NAMALWA (cell line): ENCODE data around the gene SPDYE18.
A peak's percentile ranks its signal among the peaks of the same experiment; 100 is the strongest.
"Not testable (repeated sequence)": the region's sequence is repeated elsewhere in the genome, so short reads cannot be mapped to it uniquely, and the experiment has no call there.

Source experiments
- DNase-seq: peaks from one replicate; pipeline ENCODE4 v3.0.0-alpha.2; 2015; ENCODE audit warnings: low spot score

Gene SPDYE18, protein sequence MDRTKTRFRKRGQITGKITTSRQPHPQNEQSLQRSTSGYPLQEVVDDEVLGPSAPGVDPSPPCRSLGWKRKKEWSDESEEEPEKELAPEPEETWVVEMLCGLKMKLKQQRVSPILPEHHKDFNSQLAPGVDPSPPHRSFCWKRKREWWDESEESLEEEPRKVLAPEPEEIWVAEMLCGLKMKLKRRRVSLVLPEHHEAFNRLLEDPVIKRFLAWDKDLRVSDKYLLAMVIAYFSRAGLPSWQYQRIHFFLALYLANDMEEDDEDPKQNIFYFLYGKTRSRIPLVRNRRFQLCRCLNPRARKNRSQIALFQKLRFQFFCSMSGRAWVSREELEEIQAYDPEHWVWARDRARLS

DNA sequence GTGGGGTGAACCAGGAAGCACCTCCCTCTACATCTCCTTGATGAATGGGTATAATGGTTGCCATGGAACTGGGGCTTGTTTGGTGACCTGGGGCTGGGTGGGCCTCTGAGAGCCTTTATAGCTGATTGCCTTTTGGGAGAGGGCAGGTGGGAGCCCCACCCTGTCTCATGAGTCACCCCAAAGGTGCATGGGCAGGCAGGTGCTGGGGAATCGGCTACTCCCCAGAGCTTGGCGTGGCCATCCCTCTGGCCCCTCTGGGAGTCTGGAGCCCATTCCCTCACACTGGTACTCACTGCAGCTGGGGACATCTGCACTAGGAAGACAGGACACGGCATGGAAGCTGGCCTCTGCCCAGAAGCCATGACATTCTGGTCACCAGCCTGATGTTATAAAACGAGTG is at the start of gene SPDYE18:
SPDYE18 (minus strand) TSS at position 2 of the 400 bp plus-strand sequence. CDS start 2,046 bp downstream, outside the sequence.
- not testable (repeated sequence) for DNase-seq

DNA sequence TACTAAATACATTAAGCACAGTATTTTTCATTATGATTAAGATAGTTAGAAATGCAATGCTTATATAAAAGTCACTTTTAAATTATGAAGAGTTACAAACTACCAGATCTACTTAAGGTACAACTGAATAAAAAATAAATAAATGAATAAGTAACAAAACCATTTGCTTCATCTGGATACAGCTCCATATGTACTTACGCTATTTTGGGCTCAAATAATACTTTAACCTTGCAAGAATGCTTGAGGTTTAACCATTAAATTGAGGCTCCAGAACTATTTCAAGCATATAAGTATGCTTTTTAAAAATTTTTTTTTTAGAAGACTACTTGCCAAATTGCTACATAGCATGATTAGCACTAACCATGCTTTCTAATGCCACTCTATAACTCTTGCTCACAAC is 46.0 kb upstream of the SPDYE18 start:
- not testable (repeated sequence) for DNase-seq

DNA sequence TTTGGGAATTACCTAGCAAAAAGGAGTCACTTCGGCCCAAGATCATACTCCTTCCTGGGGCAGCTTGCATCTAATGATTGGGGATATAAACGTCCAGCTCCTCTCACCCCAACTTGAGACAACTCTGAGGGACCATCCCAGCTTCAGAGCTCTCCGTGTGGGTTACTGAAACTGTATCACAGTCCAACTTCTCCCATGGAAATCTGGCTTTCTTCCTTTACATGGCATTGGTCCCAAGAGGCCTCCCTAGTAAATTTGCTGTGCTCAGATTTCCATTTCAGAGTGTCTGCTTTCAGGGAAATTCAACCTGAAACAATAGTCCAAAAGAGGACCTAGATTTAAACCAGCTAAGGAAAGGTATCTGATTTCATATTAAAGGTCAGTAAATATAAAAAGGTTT is 45.3 kb upstream of the SPDYE18 start:
- DNase-seq: not testable (repeated sequence)

DNA sequence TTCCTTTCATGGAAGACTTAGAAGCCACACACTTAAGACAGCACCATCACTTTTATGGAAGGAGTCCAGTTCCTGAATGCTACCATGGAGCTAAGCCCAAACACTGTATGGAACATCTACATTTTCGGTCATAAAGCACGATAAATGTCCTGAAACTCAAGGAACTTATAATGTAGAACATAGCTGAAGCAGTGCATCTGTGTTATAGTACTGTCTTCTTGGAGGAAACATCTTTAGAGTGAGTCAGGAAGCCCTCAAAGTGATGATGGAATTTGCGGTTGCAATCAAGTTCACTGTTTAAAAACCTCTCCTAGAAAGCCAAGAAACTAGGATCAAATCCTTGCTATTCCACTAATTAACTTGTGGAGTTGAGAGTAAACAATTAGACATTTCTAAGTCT is 43.5 kb upstream of the SPDYE18 start:
- DNase-seq: not testable (repeated sequence)

DNA sequence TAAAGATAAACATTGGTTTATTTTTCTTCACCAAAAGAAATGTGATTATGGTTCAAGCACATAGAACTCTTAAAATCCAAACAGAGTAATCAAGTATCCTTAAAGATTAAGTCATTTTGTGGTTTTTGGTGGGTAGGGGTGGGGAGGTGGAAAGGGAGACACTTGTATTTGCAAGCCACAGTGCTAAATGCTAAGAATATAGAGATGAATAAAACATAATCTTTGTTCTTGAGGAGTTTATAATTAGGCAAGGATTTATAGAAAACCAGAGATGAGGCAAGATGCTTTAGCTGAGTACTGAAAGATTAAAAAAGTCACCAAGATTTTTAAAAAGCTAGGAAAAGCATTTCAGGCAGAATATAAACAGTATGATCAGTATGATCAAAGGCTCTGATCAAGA is 40.3 kb upstream of the SPDYE18 start:
- DNase-seq: not testable (repeated sequence)

DNA sequence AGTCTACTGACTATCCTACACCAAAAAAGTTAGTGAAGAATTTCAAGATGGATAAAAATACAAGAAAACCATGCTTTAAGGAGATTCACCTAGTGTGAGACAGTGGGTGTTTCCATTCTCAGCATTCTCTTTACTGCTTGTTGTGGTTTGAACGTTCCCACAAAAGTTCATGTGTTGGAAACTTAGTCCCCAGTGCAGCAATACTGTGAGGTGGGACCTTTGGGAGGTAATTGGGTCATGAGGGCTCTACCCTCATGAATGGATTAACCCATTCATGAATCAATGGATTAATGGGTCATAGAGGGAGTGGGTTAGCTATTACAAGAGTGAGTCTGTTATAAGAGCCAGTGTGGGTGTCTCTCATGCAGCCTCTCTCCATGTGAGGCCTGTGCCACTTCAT is 38.8 kb upstream of the SPDYE18 start:
- not testable (repeated sequence) for DNase-seq

DNA sequence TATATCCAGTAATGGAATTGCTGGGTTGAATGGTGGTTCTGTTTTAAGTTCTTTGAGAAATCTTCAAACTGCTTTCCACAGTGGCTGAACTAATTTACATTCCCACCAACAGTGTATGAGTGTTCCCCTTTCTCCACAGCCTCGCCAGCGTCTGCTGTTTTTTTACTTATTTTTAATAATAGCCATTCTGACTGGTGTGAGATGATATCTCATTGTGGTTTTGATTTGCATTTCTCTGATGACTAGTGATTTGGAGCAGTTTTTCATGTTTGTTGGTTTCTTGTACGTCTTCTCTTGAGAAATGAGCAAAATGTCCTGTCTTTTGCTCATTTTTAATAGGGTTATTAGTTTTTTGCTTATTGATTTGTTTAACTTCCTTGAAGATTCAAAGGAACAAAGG is 38.1 kb upstream of the SPDYE18 start:
- DNase-seq: peak; percentile 18

DNA sequence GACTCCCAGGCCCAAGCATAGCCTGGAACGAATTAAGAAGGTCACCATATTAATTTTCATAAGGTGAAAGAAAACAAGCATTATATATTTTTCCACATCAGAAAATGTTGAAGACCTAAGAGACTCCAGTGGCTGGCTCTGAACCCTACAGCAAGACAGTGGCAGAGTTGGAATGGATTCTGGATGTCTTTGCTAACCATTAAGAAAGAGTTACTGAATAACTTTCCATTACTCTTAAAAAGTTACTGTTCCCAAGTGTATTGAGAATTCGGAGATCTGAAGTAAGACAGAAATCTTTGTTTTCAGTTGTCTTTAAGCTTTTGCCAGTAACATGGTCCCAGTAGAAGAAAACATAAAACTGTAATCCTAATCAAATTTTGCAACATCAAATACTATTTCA is 29.9 kb upstream of the SPDYE18 start:
- DNase-seq: not testable (repeated sequence)

DNA sequence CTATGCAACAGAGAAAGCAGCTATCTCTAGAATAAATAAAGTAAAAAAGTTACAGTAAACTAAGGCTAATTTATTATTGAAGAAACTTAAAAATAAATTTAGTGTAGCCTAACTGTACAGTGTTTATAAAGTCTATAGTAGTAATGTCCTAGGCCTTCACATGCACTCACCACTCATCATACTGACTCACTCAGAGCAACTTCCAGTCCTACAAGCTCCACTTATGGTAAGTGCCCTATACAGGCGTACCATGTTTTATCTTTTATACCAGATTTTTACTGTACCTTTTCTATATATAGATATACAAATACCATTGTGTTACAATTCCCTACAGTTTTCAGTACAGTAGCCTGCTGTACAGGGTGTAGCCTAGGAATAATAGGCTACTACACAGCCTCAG is 19.8 kb upstream of the SPDYE18 start:
- not testable (repeated sequence) for DNase-seq

DNA sequence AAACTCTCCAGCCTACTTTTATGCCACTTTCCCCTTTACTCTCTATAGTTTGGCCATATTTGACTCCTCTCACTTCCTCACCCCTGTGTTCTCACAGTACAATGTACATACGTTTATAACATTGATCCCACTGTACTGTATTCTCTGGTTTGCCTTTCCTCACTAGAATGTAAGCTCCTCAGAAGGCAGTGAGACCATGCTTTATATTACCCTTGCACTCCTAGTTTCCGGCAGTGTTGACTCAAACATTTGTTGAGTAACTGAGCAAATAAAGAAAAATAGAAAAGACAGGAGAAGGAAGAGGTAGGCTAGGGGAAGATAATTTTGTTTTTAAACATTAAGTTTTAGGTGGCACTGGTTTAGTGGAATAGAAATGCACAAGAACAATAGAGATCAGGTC is 17.9 kb upstream of the SPDYE18 start:
- not testable (repeated sequence) for DNase-seq

DNA sequence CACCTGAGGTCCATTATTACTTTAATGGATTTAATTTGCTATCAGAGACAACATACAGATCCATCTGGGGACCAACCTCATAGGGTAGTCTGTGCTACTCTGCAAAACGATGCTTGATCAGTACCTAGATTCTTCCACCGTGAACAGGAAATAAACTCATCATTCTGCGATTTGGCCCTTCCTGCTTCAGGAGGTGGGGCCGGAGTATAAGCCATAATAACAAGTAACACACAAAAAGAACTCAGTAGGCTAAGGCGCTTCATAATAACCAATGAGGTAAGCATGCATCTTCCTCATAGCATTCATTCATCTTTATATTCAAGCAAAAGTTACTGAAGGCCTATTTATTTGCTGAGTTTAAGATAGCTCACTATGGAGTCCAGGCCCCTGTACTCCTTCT is 17.3 kb upstream of the SPDYE18 start:
- not testable (repeated sequence) for DNase-seq

DNA sequence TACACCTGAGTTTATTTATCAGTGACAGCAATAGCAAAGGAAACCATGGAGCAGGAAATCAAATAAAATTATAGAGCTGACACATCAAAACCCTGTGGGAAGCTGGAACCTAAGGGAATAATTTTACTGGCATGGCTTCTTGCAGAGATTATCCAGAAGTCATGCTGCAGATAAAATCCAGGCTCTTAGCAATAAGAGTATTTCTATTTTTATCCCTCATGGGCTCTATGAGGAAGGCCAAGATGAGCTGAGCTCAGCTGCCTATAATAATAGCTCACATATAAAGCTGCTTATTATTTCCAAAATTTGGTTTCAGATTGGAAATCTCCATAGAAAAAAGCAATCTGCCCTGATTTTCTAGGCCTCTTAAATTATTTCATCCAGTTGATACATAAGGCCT is 16.8 kb upstream of the SPDYE18 start:
- DNase-seq: not testable (repeated sequence)

DNA sequence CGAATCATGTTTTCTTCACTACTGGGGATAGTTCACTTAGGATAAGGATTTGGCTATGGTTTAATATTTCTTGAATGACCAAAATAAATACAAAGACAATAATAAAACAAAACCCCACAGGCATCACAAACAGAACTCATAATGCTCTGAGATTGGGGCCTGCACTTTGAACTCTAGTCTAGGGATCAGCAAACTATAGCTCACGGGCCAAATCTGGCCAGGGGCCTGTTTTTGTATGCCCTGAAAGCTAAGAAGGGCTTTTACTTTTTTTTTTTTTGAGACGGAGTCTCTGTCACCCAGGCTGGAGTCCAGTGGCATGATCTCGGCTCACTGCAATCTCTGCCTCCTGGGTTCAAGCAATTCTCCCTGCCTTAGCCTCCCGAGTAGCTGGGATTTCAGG is 14.7 kb upstream of the SPDYE18 start:
- not testable (repeated sequence) for DNase-seq

DNA sequence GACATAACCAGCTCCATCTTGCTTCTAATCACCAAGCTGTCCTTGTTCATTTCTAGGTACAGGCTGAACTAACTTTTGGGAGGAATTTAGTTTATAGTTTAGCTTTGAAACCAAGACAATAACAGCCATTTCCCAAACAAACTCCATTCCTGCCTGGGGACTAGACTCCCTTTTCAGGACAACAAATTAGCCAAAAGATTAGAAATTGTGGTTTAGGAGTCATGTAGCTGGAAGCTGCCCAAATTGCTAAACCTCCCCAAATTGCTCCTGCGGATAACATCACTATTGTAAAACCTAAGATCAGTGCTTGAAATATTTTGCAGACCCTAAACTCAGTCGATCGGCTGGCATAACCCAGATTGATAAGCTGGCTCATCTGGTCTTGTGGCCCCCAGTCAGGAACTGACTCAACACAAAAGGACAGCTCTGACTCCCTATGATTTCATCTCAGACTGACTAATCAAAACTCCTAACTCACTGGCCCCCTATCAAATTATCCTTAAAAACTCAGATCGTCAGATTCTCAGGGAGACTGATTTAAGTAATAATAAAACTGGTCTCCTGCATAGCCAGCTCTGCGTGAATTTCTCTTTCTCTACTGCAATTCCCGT is 12.5 kb upstream of the SPDYE18 start:
- not testable (repeated sequence) for DNase-seq

DNA sequence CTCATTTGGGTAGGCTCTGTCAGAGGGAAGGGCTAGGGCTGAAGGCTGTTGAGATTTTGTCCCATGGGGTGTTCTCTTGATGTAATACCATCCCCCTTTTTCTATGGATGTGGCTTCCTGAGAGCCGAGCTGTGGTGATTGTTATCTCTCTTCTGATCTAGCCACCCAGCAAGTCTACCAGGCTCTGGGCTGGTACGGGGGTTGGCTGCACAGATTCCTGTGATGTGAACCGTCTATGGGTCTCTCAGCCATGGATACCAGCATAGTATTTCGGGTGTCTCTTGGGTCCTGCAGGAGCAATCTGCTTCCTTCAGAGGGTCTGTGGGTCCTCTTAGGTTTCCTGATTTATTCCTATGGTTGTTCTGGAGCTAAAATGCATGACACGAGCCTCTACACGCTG is 8.8 kb upstream of the SPDYE18 start:
- DNase-seq: not testable (repeated sequence)

DNA sequence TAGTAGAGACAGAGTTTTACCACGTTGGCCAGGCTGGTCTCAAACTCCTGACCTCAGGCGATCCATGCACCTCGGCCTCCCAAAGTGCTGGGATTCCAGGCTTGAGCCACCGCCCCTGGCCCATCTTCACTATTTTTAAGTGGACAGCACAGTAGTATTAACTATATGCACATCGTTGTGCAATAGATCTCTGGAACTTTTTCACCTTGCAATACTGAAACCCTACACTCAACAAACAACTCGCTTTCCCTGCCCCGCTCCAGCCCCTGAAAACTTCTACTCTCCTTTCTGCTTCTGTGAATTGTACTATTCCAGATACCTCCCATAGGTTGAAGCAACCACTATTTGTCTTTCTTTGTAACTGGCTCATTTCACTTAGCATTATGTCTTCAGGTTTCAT is 3.5 kb upstream of the SPDYE18 start:
- DNase-seq: not testable (repeated sequence)

DNA sequence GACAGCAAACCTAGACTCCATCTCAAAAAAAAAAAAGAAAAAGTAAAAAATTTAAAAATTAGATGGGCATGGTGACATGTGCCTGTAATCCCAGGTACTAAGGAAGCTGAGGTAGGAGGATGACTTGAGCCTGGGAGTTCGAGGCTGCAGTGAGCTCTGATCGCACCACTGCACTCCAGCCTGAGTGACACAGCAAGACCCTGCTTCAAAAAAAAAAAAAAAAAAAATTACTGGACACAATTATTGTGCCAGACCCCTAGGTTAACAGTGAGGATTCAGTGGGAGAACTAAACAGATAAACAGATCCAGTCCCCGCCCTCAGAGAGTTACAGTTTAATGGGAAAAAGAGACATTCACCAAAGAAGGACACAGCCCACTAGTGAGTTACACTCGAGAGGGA is 1.4 kb upstream of the SPDYE18 start:
- not testable (repeated sequence) for DNase-seq

DNA sequence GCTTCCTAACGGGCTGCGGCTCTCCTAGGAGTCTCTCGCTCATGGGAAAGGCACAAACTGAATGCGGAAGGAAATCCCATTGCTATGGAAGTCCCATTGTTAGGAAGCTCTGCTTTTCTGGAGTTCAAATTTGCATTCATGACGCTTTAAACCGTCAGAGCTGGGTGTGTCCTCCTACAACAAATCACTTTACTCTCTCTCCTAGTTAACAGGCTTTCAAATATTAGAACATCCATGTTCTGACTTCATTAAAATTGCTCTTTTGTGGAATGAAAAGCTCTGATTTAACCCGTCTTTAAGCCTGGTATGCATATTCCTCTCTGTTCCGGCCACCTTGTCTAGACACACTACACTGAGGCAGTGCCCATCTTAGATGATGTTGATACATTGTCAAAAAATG is 30.1 kb downstream of the SPDYE18 start, which contains the start of gene SPDYE17:
SPDYE17 (minus strand) TSS at position 101 of the 400 bp plus-strand sequence. CDS start 1,791 bp downstream, outside the sequence.
- not testable (repeated sequence) for DNase-seq

DNA sequence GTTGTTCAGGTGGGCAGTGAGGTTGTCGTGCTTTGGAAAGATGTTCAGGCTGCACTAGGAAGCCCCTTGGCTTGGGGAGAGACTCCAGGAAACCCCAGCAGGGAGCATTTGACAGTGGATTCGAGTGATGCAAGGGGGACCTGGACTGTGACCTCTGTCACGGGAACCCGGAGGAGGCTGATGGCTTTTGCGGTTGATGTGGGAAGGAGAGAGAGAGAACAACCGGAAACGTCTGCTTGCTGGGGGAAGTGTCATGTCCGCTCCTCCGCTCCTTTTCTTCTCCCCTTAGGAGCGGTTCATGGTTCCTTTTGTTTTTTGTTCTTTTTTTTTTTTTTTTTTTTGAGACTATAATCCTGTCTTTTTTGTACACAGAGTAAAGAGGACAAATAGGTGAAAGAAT is 36.0 kb downstream of the SPDYE18 start:
- DNase-seq: not testable (repeated sequence)

DNA sequence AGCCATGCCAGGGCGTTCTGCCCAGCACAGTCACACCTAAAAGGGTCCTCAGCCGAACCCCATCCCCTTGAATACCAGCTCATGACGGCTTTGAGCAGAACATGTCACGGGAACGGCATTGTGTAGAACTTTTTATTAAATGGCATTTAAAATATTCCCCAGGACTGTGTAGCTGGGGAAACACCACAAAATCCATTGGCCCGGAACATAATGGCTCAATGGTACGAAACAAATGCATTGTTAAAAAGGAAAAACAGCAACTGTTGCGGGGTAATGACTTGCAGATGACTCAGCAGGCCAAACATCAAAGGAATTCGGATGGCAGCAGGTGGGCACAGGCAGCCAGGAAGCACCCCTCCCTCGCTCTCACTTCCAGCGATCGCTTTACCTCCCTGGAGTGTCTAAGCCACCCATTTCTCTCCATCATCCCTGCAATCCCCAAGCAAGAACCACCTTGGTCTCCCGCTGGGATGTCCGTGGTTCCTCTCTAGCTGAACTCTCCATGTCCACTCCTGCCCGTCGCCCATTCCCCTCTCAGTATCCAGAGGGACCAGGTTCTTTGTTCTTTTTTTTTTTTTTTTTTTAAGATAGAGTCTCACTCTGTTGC is 52.2 kb downstream of the SPDYE18 start:
- not testable (repeated sequence) for DNase-seq

DNA sequence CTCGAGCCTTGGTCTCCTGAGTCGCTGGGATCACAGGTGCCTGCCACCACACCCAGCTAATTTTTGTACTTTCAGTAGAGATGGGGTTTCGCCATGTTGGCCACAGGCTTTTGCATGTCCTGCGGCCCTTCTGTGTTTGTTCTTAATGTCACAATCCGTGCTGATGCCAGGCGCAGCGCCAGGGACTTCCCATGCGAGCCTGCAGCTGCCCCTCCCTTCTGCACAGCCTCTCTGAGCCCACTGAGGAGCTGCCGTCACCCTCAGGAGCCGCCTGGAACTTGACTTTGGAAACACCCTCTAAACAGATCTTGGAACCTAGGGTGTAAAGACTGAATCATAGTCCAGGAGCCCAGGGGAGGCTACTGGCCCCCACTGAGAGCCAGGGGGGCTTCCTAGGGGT is 54.4 kb downstream of the SPDYE18 start:
- DNase-seq: not testable (repeated sequence)

DNA sequence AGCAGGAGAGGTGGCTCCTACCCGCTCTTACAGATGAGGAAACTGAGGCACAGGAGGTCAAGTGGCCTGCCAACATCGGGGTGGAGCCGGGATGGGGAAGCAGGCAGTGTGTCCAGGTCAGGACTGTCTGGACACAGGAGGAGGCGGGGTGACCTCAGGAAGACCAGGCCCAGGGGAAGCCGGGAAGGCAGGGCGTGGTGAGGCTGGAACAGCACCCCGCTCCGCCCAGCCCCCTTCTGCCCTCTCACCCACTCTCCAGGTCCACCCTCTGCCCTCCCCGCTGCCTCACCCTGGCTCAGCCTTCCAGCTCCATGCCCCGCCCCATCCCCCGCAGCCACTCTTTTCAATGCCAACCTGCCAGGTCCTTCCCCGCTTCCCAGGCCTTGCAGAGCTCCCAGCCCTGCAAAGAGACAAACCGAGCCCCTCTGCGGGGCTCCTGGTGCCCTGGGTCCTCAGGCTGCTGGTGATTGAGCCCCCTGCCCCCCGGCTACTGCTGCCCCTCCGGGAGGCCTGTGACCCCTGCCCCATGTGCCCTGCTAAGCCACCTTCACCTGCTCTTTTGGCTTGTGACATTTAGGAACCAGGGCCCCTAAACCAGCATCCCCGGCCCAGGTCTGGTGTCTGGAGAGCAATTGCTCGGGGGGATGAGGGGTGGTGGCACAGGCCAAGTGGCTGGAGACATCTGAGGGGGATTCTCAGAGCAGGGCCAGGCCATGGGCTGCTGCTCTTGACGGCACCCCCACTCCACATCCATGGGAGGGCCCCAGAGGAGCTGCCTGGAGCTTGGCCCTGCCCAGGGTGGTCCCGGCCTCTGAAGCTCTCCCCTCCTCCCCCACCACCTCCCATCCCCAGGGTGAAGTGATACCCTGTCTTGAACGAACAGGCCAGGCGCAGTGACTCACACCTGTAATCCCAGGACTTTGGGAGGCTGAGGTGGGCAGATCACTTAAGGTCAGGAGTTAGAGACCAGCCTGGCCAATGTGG is 55.9 kb downstream of the SPDYE18 start:
- not testable (repeated sequence) for DNase-seq
